Progenitor cell of endocrine pancreas (in vitro differentiated cells): ENCODE data around the gene RABEP1. TPM values are rescaled to one million over a fixed set of nuclear protein-coding genes. Genes with fewer than 3 reads are reported as not detected.

Source experiments
- DNase-seq: peaks from one replicate; pipeline ENCODE4 v3.0.0; 2021; ENCODE audit warnings: low spot score; ENCODE audit not compliant: unreplicated experiment
- H3K27ac Mint-ChIP-seq: 2 replicates; pipeline ENCODE4 v1.8.0; 2021; ENCODE audit warnings: mild to moderate bottlenecking, moderate library complexity, mixed read lengths
- H3K27me3 Mint-ChIP-seq: 2 replicates; pipeline ENCODE4 v1.8.0; 2021; ENCODE audit warnings: mixed read lengths
- H3K36me3 Mint-ChIP-seq: 2 replicates; pipeline ENCODE4 v1.8.0; 2022; ENCODE audit warnings: mixed read lengths; ENCODE audit not compliant: insufficient read depth
- H3K4me1 Mint-ChIP-seq: 2 replicates; pipeline ENCODE4 v1.8.0; 2021; ENCODE audit warnings: low read depth, mixed read lengths
- H3K4me3 Mint-ChIP-seq: 2 replicates; pipeline ENCODE4 v1.8.0; 2021; ENCODE audit warnings: low read depth, mild to moderate bottlenecking, moderate library complexity, mixed read lengths
- H3K9me3 Mint-ChIP-seq: 2 replicates; pipeline ENCODE4 v1.8.0; 2021; ENCODE audit warnings: low read depth, mixed read lengths
- CTCF ChIP-seq: fragments of 200-600 bp; sonication (generic); IDR thresholded peaks from one replicate; pipeline ENCODE4 v1.5.0; 2021; ENCODE audit warnings: antibody characterized with exemption, mild to moderate bottlenecking; ENCODE audit not compliant: unreplicated experiment
- total RNA-seq: library from RNA; stranded (reverse); gene quantifications from 2 replicates; pipeline ENCODE4 v1.2.1, GENCODE V29; 2021

Gene RABEP1
- total RNA-seq, 1 donor from 2014 or later, result 50.1 TPM

- Mint-ChIP-seq H3K36me3 (peaks cover 34% of the 10 kb centered on the region), H3K4me3 (no peak overlapping the region), H3K27me3 (no peaks in the 10 kb centered on the region), H3K4me1 (peaks cover 8% of the 10 kb centered on the region), H3K9me3 (no peaks in the 10 kb centered on the region), H3K27ac (no peak overlapping the region)
- TF ChIP-seq CTCF, result no peak
- DNase-seq, result no peak
Measured at GRCh38 chr17:5354310-5354709, 72.2 kb downstream of the RABEP1 start.

GRCh38 chr17:5354886-5355415, 72.9 kb downstream of the RABEP1 start:
- H3K4me1 Mint-ChIP-seq, result peaks cover 8% of the 10 kb centered on the region
- no peaks in the 10 kb centered on the region for H3K9me3 Mint-ChIP-seq
- TF ChIP-seq CTCF, result no peak
- peaks cover 36% of the 10 kb centered on the region for H3K36me3 Mint-ChIP-seq
- peak overlapping the region; percentile 4 for H3K27ac Mint-ChIP-seq
- H3K27me3 Mint-ChIP-seq, result no peaks in the 10 kb centered on the region
- no peak for DNase-seq
- no peak overlapping the region for H3K4me3 Mint-ChIP-seq

GRCh38 chr17:5355421-5356129, 73.5 kb downstream of the RABEP1 start:
- TF ChIP-seq CTCF, result no peak
- Mint-ChIP-seq H3K4me3 (no peak overlapping the region), H3K9me3 (no peaks in the 10 kb centered on the region), H3K27ac (peak overlapping the region; percentile 4), H3K36me3 (peaks cover 37% of the 10 kb centered on the region), H3K4me1 (peaks cover 8% of the 10 kb centered on the region), H3K27me3 (peaks cover 2% of the 10 kb centered on the region)
- DNase-seq, result no peak

- TF ChIP-seq CTCF, result no peak
- Mint-ChIP-seq H3K4me3 (no peak overlapping the region), H3K27ac (no peak overlapping the region), H3K4me1 (peaks cover 22% of the 10 kb centered on the region), H3K9me3 (no peaks in the 10 kb centered on the region), H3K36me3 (peaks cover 34% of the 10 kb centered on the region), H3K27me3 (peaks cover 4% of the 10 kb centered on the region)
- no peak for DNase-seq
Measured at GRCh38 chr17:5361426-5361825, 79.3 kb downstream of the RABEP1 start.

GRCh38 chr17:5362162-5362811, 80.2 kb downstream of the RABEP1 start:
- no peak for TF ChIP-seq CTCF
- peaks cover 4% of the 10 kb centered on the region for H3K27me3 Mint-ChIP-seq
- peak overlapping the region; percentile 75 for H3K27ac Mint-ChIP-seq

More at GRCh38 chr17:5362162-5362811, 80.2 kb downstream of the RABEP1 start:
- H3K36me3 Mint-ChIP-seq, result peaks cover 33% of the 10 kb centered on the region
- H3K4me3 Mint-ChIP-seq, result no peak overlapping the region
- no peak for DNase-seq
- no peaks in the 10 kb centered on the region for H3K9me3 Mint-ChIP-seq
- H3K4me1 Mint-ChIP-seq, result peaks cover 22% of the 10 kb centered on the region
